GM13976 (cell line): ENCODE data around the gene ENPP3.
A peak's percentile ranks its signal among the peaks of the same experiment; 100 is the strongest.

Experiments used
- DNase-seq: peaks from one replicate; pipeline ENCODE4 v3.0.0; 2012; ENCODE audit warnings: low spot score
- in situ Hi-C: fragments of 300-500 bp; cut with MboI; formaldehyde crosslinking; loops from one replicate; pipeline ENCODE4 v1.12.0; 2022; ENCODE audit warnings: low sequenced_read_pairs, mixed read lengths, inconsistent platforms; ENCODE audit not compliant: unreplicated experiment
- TF ChIP-seq, protein P1 (sequence below): IDR thresholded peaks from 2 replicates; pipeline ENCODE4 v1.5.1; 2012; ENCODE audit warnings: borderline replicate concordance, mild to moderate bottlenecking; ENCODE audit not compliant: insufficient read depth; ENCODE audit errors: extremely low read depth, missing control alignments, control extremely low read depth

ENPP3 gene

DNA sequence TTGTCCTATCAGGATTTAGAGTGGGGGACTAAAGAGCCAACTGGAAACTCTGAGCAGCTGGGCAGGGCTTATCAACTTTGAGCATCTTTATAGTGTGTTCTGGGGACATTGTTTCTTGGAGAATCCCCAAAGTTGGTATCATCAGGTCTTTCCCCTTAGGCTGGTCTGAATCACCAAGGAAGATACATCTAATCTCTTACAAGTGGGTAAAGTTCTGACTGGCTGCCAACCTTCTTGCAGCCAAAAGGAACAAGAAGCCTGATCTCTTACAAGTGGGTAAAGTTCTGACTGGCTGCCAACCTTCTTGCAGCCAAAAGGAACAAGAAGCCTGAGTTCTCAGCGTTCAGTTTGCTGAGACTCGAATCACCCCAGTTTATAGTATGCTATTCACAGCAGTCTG, 7.5 kb upstream of the ENPP3 start:
- TF ChIP-seq, protein P1, sequence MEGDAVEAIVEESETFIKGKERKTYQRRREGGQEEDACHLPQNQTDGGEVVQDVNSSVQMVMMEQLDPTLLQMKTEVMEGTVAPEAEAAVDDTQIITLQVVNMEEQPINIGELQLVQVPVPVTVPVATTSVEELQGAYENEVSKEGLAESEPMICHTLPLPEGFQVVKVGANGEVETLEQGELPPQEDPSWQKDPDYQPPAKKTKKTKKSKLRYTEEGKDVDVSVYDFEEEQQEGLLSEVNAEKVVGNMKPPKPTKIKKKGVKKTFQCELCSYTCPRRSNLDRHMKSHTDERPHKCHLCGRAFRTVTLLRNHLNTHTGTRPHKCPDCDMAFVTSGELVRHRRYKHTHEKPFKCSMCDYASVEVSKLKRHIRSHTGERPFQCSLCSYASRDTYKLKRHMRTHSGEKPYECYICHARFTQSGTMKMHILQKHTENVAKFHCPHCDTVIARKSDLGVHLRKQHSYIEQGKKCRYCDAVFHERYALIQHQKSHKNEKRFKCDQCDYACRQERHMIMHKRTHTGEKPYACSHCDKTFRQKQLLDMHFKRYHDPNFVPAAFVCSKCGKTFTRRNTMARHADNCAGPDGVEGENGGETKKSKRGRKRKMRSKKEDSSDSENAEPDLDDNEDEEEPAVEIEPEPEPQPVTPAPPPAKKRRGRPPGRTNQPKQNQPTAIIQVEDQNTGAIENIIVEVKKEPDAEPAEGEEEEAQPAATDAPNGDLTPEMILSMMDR: no peak
- in situ Hi-C loops: no loop called here
- DNase-seq: no peak

DNA sequence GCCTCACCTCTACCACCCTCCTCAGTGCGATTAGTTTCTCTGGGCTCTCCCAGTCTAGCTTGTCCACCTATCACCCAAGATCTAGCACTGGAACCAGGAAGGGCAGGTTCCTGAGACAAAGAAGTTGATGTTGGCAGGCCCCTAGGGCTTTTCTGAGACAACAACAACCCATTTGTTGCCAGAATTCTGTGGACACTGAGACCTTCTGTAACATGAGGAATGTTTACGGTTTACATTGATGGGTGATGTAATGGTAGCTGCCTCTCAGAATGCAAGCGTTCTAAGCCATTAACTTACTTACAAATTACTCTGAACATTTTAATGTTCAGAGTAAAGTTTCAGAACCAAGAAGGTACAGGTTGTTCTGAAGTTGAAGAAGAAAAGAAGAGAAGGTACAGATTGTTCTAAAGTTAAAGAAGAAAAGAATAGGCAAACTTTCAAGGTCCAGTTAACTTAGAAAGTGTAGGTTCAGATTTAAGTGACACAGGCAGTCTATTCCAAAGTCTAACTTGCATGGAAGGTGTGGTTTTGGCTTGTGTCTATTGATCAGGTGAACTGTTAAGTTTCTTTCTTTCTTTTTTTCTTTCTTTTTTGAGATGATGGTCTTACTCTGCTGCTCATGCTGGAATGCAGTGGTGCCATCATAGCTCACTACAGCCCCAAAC, 5.3 kb upstream of the ENPP3 start:
- in situ Hi-C loops: no loop called here
- DNase-seq: no peak

DNA sequence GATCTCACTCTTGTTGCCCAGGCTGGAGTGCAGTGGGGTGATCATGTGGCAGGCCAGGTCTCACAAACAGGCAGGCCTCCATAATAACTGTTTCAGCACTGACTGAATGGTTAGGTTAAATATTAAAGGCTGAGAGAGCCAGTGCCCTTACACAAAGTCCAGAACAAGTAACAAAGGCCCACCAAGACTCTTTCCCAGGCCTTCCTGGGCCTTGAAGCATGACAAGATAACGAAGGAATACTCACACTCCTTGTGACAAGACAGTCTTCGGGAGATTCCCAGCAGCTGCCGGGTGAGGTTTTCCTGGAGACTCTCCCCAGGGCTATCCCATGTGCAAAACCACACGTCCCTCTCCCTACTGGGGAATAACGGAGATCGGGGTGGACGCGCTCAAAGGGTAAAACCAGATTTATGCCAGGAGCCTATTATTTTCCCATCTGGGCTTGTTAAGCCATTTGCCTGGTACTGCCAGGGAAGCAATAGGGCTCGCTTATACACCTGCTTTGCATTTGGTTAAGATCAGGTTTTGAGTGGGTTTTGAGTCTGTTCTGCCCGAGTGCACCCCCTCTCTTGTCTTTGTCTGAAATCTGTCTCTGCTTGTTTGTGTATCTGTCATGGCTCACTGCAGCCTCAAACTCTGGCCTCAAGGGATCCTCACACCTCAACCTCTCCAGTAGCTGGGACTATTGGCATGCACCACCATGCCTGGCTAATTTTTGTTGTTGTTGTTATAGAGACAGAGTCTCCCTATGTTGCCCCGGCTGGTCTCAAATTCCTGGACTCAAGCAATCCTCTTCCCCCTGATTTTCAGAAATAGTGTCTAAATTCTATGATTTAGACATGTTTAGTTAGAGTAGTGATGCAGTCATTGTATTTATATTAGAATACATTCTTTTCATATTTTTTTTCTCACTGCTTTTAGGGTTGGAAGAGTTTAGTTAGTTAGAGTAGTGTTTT, 1.4 kb upstream of the ENPP3 start:
- TF ChIP-seq, protein P1: no peak
- in situ Hi-C loops: no loop called here
- no peak for DNase-seq

More for the DNA sequence above, 5.3 kb upstream of the ENPP3 start:
- TF ChIP-seq, protein P1: no peak

DNA sequence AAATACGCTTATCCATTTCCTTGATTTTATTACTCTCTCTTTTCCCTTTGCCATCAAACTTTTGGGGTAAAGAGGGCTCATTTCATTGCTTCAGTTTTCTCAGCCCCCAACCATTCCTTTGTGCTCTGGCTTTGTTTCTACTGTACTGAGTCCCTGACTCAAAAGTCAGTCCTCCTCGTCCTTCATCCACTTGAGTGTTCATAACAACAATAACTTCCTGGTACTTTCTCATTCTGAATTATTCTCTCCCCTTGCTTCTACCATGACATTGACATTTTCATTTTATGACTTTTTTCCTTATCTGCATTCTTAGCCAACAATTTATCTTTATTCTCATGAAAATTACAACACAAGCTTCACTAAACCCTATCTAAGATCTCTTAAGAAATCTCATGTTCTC, 911 bp downstream of the ENPP3 start:
- DNase-seq: no peak
- in situ Hi-C loops: no loop called here

DNA sequence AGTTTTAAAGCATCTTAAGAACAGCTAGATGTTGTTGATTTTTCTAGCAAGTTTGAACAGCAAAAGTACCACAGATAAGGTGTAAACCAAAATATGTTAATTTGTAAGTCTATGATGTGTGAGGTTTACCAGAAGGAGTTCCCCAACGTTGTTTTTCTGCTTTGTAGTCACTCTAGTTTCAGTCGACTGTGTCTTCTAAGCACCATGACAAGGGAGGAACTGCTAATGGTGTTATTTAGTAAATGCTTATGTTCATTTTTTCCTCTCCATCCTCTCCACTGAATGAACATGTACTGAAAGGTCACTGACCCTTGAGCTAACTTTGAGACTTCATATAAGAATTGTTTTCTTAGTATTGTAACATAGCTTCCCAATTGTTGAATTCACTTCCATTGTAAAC, 3.0 kb downstream of the ENPP3 start:
- TF ChIP-seq, protein P1: no peak
- in situ Hi-C loops: no loop called here
- DNase-seq: peak; percentile 12

More for the DNA sequence above, 911 bp downstream of the ENPP3 start:
- TF ChIP-seq, protein P1: no peak

DNA sequence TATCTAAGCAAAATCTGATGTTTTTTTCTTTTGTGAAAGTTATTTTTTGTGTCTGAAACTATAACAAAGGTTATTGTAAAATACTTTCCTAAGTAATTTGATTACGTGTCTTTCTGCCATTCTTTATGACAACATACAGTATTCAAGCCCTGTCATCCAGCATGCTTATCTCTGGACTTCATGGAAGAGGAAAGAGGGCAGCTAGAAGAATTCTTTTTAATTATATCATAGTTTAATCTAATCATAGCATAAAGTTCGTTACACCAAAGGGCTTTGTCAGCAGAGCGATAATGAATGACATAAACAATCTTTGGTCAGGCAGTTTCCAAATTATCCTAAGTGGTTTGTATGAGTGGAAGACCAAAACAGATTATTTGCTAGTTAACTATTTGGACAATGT, 3.5 kb downstream of the ENPP3 start:
- DNase-seq: no peak
- in situ Hi-C loops: no loop called here
- TF ChIP-seq, protein P1: no peak
